DOHH2 (cell line): ENCODE measurements around the gene PIGS.

Source experiments
- H3F3A ChIP-seq: fragments of 200-600 bp; sonication (generic), shearing (Covaris generic); 2 replicates; pipeline ENCODE4 v1.6.0; 2016; ENCODE audit warnings: antibody characterized with exemption, mild to moderate bottlenecking; ENCODE audit not compliant: control insufficient read depth, insufficient read depth
- H3K27ac ChIP-seq: fragments of 200-600 bp; sonication (generic); 2 replicates; pipeline ENCODE4 v1.5.1; 2014; ENCODE audit warnings: low read depth, mild to moderate bottlenecking, low read length, moderate library complexity
- H3K27me3 ChIP-seq: fragments of 200-600 bp; sonication (generic); 2 replicates; pipeline ENCODE4 v1.6.1; 2014; ENCODE audit warnings: mild to moderate bottlenecking, low read length, mixed read lengths; ENCODE audit not compliant: control insufficient read depth
- H3K36me3 ChIP-seq: fragments of 200-600 bp; sonication (generic); 2 replicates; pipeline ENCODE4 v1.6.1; 2014; ENCODE audit warnings: mild to moderate bottlenecking, low read length, moderate library complexity, mixed read lengths; ENCODE audit not compliant: control insufficient read depth
- H3K4me1 ChIP-seq: fragments of 200-600 bp; sonication (generic); 2 replicates; pipeline ENCODE4 v1.6.1; 2014; ENCODE audit warnings: mild to moderate bottlenecking, low read length, mixed read lengths; ENCODE audit not compliant: control insufficient read depth
- H3K4me2 ChIP-seq: fragments of 200-600 bp; sonication (generic); 2 replicates; pipeline ENCODE4 v1.6.0; 2014; ENCODE audit warnings: mild to moderate bottlenecking, low read length, moderate library complexity
- H3K4me3 ChIP-seq: fragments of 200-600 bp; sonication (generic); 2 replicates; pipeline ENCODE4 v1.5.1; 2014; ENCODE audit warnings: mild to moderate bottlenecking, low read length, mixed read lengths
- H3K79me2 ChIP-seq: fragments of 200-600 bp; sonication (generic); 2 replicates; pipeline ENCODE4 v1.6.1; 2014; ENCODE audit warnings: mild to moderate bottlenecking, low read length, mixed read lengths; ENCODE audit not compliant: control insufficient read depth
- H3K9me2 ChIP-seq: fragments of 200-600 bp; sonication (generic); replicated peaks from 2 replicates; pipeline ENCODE4 v1.6.1; 2014; ENCODE audit warnings: mild to moderate bottlenecking, low read length, mixed read lengths; ENCODE audit not compliant: control insufficient read depth
- H3K9me3 ChIP-seq: fragments of 200-600 bp; sonication (generic); 2 replicates; pipeline ENCODE4 v1.6.1; 2014; ENCODE audit warnings: antibody characterized with exemption, low read length, mixed read lengths; ENCODE audit not compliant: control insufficient read depth, insufficient read depth
- H4K20me1 ChIP-seq: fragments of 200-600 bp; sonication (generic); 2 replicates; pipeline ENCODE4 v1.6.0; 2014; ENCODE audit warnings: low read depth, mild to moderate bottlenecking, antibody characterized with exemption, low read length, moderate library complexity; ENCODE audit not compliant: control insufficient read depth, insufficient read depth
- EZH2phosphoT487 ChIP-seq: fragments of 200-600 bp; sonication (generic); IDR thresholded peaks from 2 replicates; pipeline ENCODE4 v1.6.1; 2017; ENCODE audit warnings: borderline replicate concordance, mild to moderate bottlenecking, antibody characterized with exemption, low read length, moderate library complexity, mixed read lengths
- TF ChIP-seq, protein P1 (sequence below): fragments of 200-600 bp; sonication (generic); IDR thresholded peaks from one replicate; pipeline ENCODE4 v1.5.1; 2014; ENCODE audit warnings: antibody characterized with exemption, mild to moderate bottlenecking, low read depth, low read length; ENCODE audit not compliant: poor library complexity, severe bottlenecking

PIGS gene

DNA sequence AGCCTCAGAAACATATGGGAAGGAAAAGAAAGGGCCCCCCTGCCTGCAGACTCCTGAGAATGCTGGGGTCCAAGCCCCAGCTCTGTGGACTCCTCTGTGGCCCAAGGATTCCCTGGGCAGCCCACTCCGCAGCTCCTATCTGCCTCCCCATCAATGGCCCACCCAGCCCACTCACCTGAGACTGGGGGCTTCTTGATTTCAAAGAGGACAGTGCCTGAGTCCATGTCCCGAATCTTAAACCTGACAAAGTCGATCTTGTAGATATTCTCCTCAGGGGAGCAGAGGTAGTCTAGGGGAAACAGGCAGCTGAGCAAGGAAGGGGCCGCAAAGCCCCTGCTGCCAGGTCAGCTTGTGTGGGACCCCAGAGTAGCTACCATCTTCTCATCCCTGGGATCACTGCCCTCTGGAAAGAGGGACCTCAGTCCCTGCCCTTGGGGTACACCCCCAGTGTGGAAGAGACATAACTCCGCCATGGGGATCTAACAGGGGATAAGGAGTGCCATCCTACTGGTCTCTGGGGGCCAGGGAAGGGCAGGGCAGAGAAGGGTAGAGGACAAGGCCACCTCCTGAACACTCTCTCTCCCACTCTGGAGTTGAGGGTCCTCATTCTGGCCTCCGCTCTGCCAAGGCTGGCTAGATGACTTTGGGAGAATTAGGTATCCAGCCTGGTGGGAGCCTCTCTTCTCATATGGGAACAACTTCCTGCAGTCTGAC lies 22.8 kb downstream of the PIGS start:
- Histone ChIP-seq H3K9me3 (no peaks in the 10 kb centered on the region), H3K4me2 (peak overlapping the region; percentile 100), H4K20me1 (no peaks in the 10 kb centered on the region), H3K27me3 (no peaks in the 10 kb centered on the region), H3F3A (0 out of 2 replicates have a peak, but pooled peaks cover 5% of the 10 kb centered on the region), H3K27ac (no peak overlapping the region), H3K79me2 (peaks cover 12% of the 10 kb centered on the region; the same call in 1 of the 2 replicates), H3K36me3 (peaks cover 13% of the 10 kb centered on the region), H3K4me3 (peak overlapping the region; percentile 86), H3K9me2 (no peaks in the 10 kb centered on the region), H3K4me1 (peaks cover 59% of the 10 kb centered on the region)
- TF ChIP-seq EZH2phosphoT487: no peak
- TF ChIP-seq, protein P1, sequence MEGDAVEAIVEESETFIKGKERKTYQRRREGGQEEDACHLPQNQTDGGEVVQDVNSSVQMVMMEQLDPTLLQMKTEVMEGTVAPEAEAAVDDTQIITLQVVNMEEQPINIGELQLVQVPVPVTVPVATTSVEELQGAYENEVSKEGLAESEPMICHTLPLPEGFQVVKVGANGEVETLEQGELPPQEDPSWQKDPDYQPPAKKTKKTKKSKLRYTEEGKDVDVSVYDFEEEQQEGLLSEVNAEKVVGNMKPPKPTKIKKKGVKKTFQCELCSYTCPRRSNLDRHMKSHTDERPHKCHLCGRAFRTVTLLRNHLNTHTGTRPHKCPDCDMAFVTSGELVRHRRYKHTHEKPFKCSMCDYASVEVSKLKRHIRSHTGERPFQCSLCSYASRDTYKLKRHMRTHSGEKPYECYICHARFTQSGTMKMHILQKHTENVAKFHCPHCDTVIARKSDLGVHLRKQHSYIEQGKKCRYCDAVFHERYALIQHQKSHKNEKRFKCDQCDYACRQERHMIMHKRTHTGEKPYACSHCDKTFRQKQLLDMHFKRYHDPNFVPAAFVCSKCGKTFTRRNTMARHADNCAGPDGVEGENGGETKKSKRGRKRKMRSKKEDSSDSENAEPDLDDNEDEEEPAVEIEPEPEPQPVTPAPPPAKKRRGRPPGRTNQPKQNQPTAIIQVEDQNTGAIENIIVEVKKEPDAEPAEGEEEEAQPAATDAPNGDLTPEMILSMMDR: peak; percentile 66

GRCh38 chr17:28547623-28548416 lies 23.5 kb downstream of the PIGS start:
- no peaks in the 10 kb centered on the region for H3K9me2 ChIP-seq
- no peaks in the 10 kb centered on the region for H3K27me3 ChIP-seq
- 0 out of 2 replicates have a peak, but pooled peaks cover 5% of the 10 kb centered on the region for H3F3A ChIP-seq
- peak overlapping the region; percentile 86 for H3K4me3 ChIP-seq
- peaks cover 57% of the 10 kb centered on the region for H3K4me1 ChIP-seq
- no peak for TF ChIP-seq EZH2phosphoT487
- TF ChIP-seq, protein P1: peak; percentile 99
- H3K9me3 ChIP-seq: no peaks in the 10 kb centered on the region
- H3K79me2 ChIP-seq: peaks cover 12% of the 10 kb centered on the region; the same call in 1 of the 2 replicates
- peak overlapping the region; percentile 100 for H3K4me2 ChIP-seq
- no peaks in the 10 kb centered on the region for H4K20me1 ChIP-seq
- H3K27ac ChIP-seq: peak overlapping the region; percentile 80
- peaks cover 8% of the 10 kb centered on the region for H3K36me3 ChIP-seq

GRCh38 chr17:28547096-28547622 lies 24.2 kb downstream of the PIGS start:
- H3K36me3 ChIP-seq: peaks cover 8% of the 10 kb centered on the region
- TF ChIP-seq EZH2phosphoT487: no peak
- TF ChIP-seq, protein P1: no peak
- no peaks in the 10 kb centered on the region for H4K20me1 ChIP-seq
- no peaks in the 10 kb centered on the region for H3K27me3 ChIP-seq
- H3K4me1 ChIP-seq: peaks cover 54% of the 10 kb centered on the region
- H3K9me3 ChIP-seq: no peaks in the 10 kb centered on the region
- peak overlapping the region; percentile 86 for H3K4me3 ChIP-seq
- H3K79me2 ChIP-seq: peaks cover 12% of the 10 kb centered on the region; the same call in 1 of the 2 replicates
- H3K9me2 ChIP-seq: no peaks in the 10 kb centered on the region
- H3F3A ChIP-seq: 0 out of 2 replicates have a peak, but pooled peaks cover 5% of the 10 kb centered on the region
- H3K27ac ChIP-seq: peak overlapping the region; percentile 80
- H3K4me2 ChIP-seq: peak overlapping the region; percentile 100
